SK-N-SH (cell line): Measurements from ENCODE around the gene GRK1. TPM values are rescaled to one million over a fixed set of nuclear protein-coding genes. Genes with fewer than 3 reads are reported as not detected.

Experiments used
- CTCF ChIA-PET: fragments of 300-600, 350-600 bp; formaldehyde crosslinking; extraction: SDS; loops from one replicate; lab custom pipeline; 2021; lab: Yijun Ruan, JAX
- POLR2A ChIA-PET: fragments of 350-600 bp; sonication (Branson Sonifier 250); formaldehyde crosslinking; extraction: SDS; loops from one replicate; lab custom pipeline; 2020; ENCODE audit warnings: antibody characterized with exemption, inconsistent platforms; lab: Yijun Ruan, JAX
- DNase-seq: peaks from one replicate; pipeline ENCODE4 v3.0.0; 2012
- H2AFZ ChIP-seq: fragments of 200-600 bp; sonication (generic); 2 replicates; pipeline ENCODE4 v1.8.1; 2016; ENCODE audit warnings: antibody characterized with exemption, mild to moderate bottlenecking, low read depth
- H3F3A ChIP-seq: fragments of 200-600 bp; sonication (generic); replicated peaks from 2 replicates; pipeline ENCODE3; 2016; ENCODE audit warnings: antibody characterized with exemption, mild to moderate bottlenecking; ENCODE audit not compliant: insufficient read depth
- H3K27ac ChIP-seq, 2 experiments: fragments of 200-500 bp in 1 of 2; fragments of 200-600 bp in 1 of 2; sonication (Bioruptor generic) in 1 of 2; sonication (generic), shearing (Covaris generic) in 1 of 2; 2 replicates each; pipeline versions ENCODE4 v1.5.1 to v1.6.1; 2014 to 2016; ENCODE audit warnings: low read depth in 2 of 2, inconsistent platforms in 1 of 2, low read length in 1 of 2, mild to moderate bottlenecking in 1 of 2, mixed read lengths in 1 of 2
- H3K27me3 ChIP-seq: fragments of 200-600 bp; sonication (generic), shearing (Covaris generic); 2 replicates; pipeline ENCODE4 v1.6.1; 2016; ENCODE audit warnings: mixed run types; ENCODE audit not compliant: insufficient read depth
- H3K36me3 ChIP-seq, 2 experiments: fragments of 200-500 bp in 1 of 2; fragments of 200-600 bp in 1 of 2; sonication (Bioruptor generic) in 1 of 2; sonication (generic) in 1 of 2; replicated peaks in 1 of 2; 2 replicates each; pipeline versions ENCODE3 to v1.5.1; 2014 to 2016; ENCODE audit warnings: low read length in 1 of 2, mild to moderate bottlenecking in 1 of 2; ENCODE audit not compliant: insufficient read depth in 2 of 2, control insufficient read depth in 1 of 2
- H3K4me1 ChIP-seq, 2 experiments: fragments of 200-500 bp in 1 of 2; fragments of 200-600 bp in 1 of 2; sonication (Bioruptor generic) in 1 of 2; sonication (generic), shearing (Covaris generic) in 1 of 2; 2 replicates each; pipeline versions ENCODE4 v1.5.1 to v1.6.1; 2014 to 2016; ENCODE audit warnings: low read depth in 1 of 2, low read length in 1 of 2, mixed run types in 1 of 2; ENCODE audit not compliant: insufficient read depth in 2 of 2, control insufficient read depth in 1 of 2
- H3K4me2 ChIP-seq: fragments of 200-600 bp; sonication (generic), shearing (Covaris generic); 2 replicates; pipeline ENCODE4 v1.6.1; 2017; ENCODE audit warnings: mixed run types
- H3K4me3 ChIP-seq, 2 experiments: fragments of 200-500 bp in 1 of 2; fragments of 200-600 bp in 1 of 2; sonication (Bioruptor generic) in 1 of 2; sonication (generic), shearing (Covaris generic) in 1 of 2; 2 replicates each; pipeline versions ENCODE4 v1.5.1 to v1.8.1; 2014 to 2016; ENCODE audit warnings: low read depth in 2 of 2, inconsistent platforms in 1 of 2, low read length in 1 of 2, mild to moderate bottlenecking in 1 of 2, mixed read lengths in 1 of 2, moderate library complexity in 1 of 2
- H3K79me2 ChIP-seq: fragments of 200-600 bp; sonication (generic); 2 replicates; pipeline ENCODE4 v1.8.1; 2017; ENCODE audit warnings: mild to moderate bottlenecking; ENCODE audit not compliant: insufficient read depth
- H3K9ac ChIP-seq: fragments of 200-600 bp; sonication (generic); 2 replicates; pipeline ENCODE4 v1.6.1; 2017; ENCODE audit warnings: mixed run types
- H3K9me2 ChIP-seq: fragments of 200-600 bp; sonication (generic); 2 replicates; pipeline ENCODE4 v1.6.1; 2017; ENCODE audit warnings: mixed run types
- H3K9me3 ChIP-seq: fragments of 200-600 bp; sonication (generic); 2 replicates; pipeline ENCODE4 v1.6.1; 2017; ENCODE audit warnings: mixed run types, mild to moderate bottlenecking, moderate library complexity
- H4K20me1 ChIP-seq: fragments of 200-600 bp; sonication (generic); 2 replicates; pipeline ENCODE4 v1.6.1; 2017; ENCODE audit warnings: mild to moderate bottlenecking, mixed run types; ENCODE audit not compliant: insufficient read depth
- CHD2 ChIP-seq: fragments of 150-350 bp; IDR thresholded peaks from 2 replicates; pipeline ENCODE4 v1.6.1; 2018; ENCODE audit warnings: low read length; ENCODE audit not compliant: partially characterized antibody
- ELF1 ChIP-seq: IDR thresholded peaks from 2 replicates; pipeline ENCODE4 v1.4.0; 2012
- EP300 ChIP-seq, 2 experiments: IDR thresholded peaks; 2 replicates each; pipeline versions ENCODE4 v1.4.0 to v1.6.1; 2012; ENCODE audit warnings: borderline replicate concordance in 1 of 2, low read depth in 1 of 2, low read length in 1 of 2
- EZH2phosphoT487 ChIP-seq: fragments of 200-600 bp; sonication (generic); IDR thresholded peaks from 2 replicates; pipeline ENCODE4 v1.6.1; 2017; ENCODE audit warnings: low read depth, mixed run types, mild to moderate bottlenecking, antibody characterized with exemption, moderate library complexity, borderline replicate concordance
- FOSL2 ChIP-seq: IDR thresholded peaks from 2 replicates; pipeline ENCODE4 v1.4.0; 2012; ENCODE audit warnings: low read depth, mild to moderate bottlenecking, moderate library complexity, borderline replicate concordance
- FOXJ3 ChIP-seq: sonication (generic); formaldehyde crosslinking; IDR thresholded peaks from 2 replicates; pipeline ENCODE4 v1.5.1; 2020; ENCODE audit warnings: mild to moderate bottlenecking, missing genetic modification reagents
- FOXM1 ChIP-seq: IDR thresholded peaks from 2 replicates; pipeline ENCODE4 v1.4.0; 2012; ENCODE audit warnings: low read depth, mild to moderate bottlenecking
- GABPA ChIP-seq: IDR thresholded peaks from 2 replicates; pipeline ENCODE4 v1.4.0; 2012; ENCODE audit warnings: low read depth, mild to moderate bottlenecking
- MEF2A ChIP-seq: IDR thresholded peaks from 2 replicates; pipeline ENCODE4 v1.4.0; 2012; ENCODE audit warnings: low read depth, borderline replicate concordance
- MXI1 ChIP-seq: IDR thresholded peaks from 2 replicates; pipeline ENCODE4 v1.6.1; 2012; ENCODE audit warnings: mild to moderate bottlenecking, low read depth, low read length, improper control_type of control experiment
- NFIC ChIP-seq: IDR thresholded peaks from 2 replicates; pipeline ENCODE4 v1.4.0; 2012; ENCODE audit warnings: borderline replicate concordance
- POLR2AphosphoS5 ChIP-seq: IDR thresholded peaks from 2 replicates; pipeline ENCODE4 v1.6.1; 2012; ENCODE audit warnings: low read depth, low read length
- RAD21 ChIP-seq: IDR thresholded peaks from 2 replicates; pipeline ENCODE4 v1.6.1; 2012; ENCODE audit warnings: mild to moderate bottlenecking, low read length
- SIN3A ChIP-seq: IDR thresholded peaks from 2 replicates; pipeline ENCODE4 v1.6.1; 2012; ENCODE audit warnings: low read depth, mild to moderate bottlenecking, low read length, moderate library complexity, borderline replicate concordance
- SMC3 ChIP-seq: IDR thresholded peaks from 2 replicates; pipeline ENCODE4 v1.6.1; 2012; ENCODE audit warnings: low read depth, low read length, improper control_type of control experiment
- TCF12 ChIP-seq: IDR thresholded peaks from 2 replicates; pipeline ENCODE4 v1.4.0; 2012
- YY1 ChIP-seq: IDR thresholded peaks from 2 replicates; pipeline ENCODE4 v1.4.0; 2012; ENCODE audit warnings: low read depth, mild to moderate bottlenecking
- WGBS: methylation state at CpG from one replicate; pipeline ENCODE4 v1.1.6; 2017; ENCODE audit warnings: low lambda C conversion rate; 5-methylcytosine and 5-hydroxymethylcytosine counted together
- polyA plus RNA-seq, 3 experiments: library from polyadenylated mRNA; depleted of rRNA; stranded (reverse); fragments of >200 nt; gene quantifications; 2 replicates each; pipeline ENCODE4 v1.2.3, GENCODE V29; 2012
- TF ChIP-seq, protein P1 (sequence below): IDR thresholded peaks from 2 replicates; pipeline ENCODE4 v1.4.0; 2012; ENCODE audit warnings: low read depth
- TF ChIP-seq, protein P2 (sequence below): fragments of 150-350 bp; IDR thresholded peaks from 2 replicates; pipeline ENCODE4 v1.6.1; 2016; ENCODE audit warnings: mild to moderate bottlenecking, low read depth, low read length
- TF ChIP-seq, protein P3 (sequence below): IDR thresholded peaks from 2 replicates; pipeline ENCODE4 v1.6.1; 2012; ENCODE audit warnings: mild to moderate bottlenecking, low read depth, low read length, moderate library complexity

The GRK1 gene
- polyA plus RNA-seq, 1 of the 3 experiments (the other 2 are of a cell fraction): 0.12 TPM

DNA sequence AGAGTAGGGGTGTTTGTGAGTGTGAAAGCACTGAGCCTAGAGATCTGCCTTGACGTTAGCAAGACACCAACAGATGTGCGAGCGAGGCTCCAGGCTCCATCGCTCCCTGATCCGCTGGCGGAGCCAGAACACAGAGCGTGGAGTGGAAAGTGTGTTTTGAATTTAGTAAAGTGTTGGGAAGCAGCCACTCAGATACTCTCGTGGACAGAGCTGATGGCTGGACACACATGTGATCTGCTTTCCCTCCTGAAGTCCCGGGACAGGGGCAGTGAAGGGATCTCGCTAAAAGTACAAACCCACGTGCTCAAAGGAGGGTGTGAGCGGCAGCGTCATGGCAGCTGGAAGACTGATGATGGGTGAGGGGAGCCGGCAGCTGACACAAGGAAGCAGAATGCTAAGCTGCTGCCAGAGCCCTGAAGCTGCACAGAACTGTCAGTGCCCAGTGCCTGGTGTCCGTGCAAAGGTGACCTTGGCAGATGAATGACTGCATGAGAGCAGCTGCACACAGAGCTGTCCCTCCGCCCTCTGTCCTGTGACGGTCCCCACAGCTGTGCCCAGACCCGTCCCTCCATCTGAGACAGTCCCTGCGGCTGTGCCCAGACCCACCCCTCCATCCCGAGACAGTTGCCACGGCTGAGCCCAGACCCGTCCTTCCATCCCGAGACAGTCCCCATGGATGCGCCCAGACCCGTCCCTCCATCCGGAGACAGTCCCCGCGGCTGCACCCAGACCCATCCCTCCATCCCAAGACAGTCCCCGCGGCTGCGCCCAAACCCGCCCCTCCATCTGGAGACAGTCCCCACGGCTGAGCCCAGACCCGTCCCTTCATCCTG lies 62.4 kb downstream of the GRK1 start:
- Histone ChIP-seq H3K9ac (no peak overlapping the region), H3K36me3 (no peaks in the 10 kb centered on the region), H3K27me3 (no peaks in the 10 kb centered on the region), H3K27ac (peak overlapping the region in 1 of 2 experiments; percentile 28; a peak in 2 of 4 replicates), H2AFZ (no peak overlapping the region), H4K20me1 (no peaks in the 10 kb centered on the region), H3K9me3 (no peaks in the 10 kb centered on the region), H3K4me1 (peaks cover 0 to 24% of the 10 kb centered on the region in 2 experiments; a peak in 1 of 4 replicates), H3K79me2 (no peaks in the 10 kb centered on the region), H3K4me2 (no peak overlapping the region), H3K4me3 (no peak overlapping the region; a peak in 1 of 4 replicates), H3F3A (peaks cover 9% of the 10 kb centered on the region), H3K9me2 (no peaks in the 10 kb centered on the region)
- ChIA-PET POLR2A (no interaction called here), CTCF (interaction anchor here (1.1 kb wide), 1 partner anchor 13 kb away, joined by 3 read pairs; no protein-coding TSS in a partner anchor)
- peak; percentile 70 for DNase-seq
- WGBS: 43% methylated on average over 20 of the region's 34 CpGs
- TF ChIP-seq CHD2: peak; percentile 36
- no peak for TF ChIP-seq FOXM1
- peak; percentile 62; the same call in 1 of the 2 replicates for TF ChIP-seq MXI1
- no peak for TF ChIP-seq FOSL2
- no peak for TF ChIP-seq SIN3A
- TF ChIP-seq, all 33 proteins: peak for 2

DNA sequence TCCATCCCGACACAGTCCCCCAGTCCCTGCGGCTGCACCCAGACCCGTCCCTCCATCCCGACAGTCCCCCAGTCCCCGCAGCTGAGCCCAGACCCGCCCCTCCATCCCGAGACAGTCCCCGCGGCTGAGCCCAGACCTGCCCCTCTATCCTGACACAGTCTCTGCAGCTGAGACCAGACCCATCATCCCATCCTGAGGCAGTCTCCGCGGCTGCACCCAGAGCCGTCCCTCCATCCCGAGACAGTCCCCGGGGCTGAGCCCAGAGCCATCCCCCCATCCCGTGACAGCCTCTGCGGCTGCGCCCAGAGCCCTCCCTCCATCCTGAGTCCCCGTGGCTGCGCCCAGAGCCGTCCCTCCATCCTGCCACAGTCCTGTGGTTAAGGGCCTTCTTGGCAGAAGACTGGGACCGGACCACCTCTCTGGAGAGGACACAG lies 63.3 kb downstream of the GRK1 start:
- ChIA-PET POLR2A (interaction anchor here (0.6 kb wide), 1 partner anchor 597 kb away, joined by 3 read pairs; no protein-coding TSS in a partner anchor), CTCF (no interaction called here)
- Histone ChIP-seq H3K27ac (no peak overlapping the region), H2AFZ (no peak overlapping the region), H3K36me3 (no peaks in the 10 kb centered on the region), H3K4me1 (peaks cover 0 to 20% of the 10 kb centered on the region in 2 experiments; a peak in 1 of 4 replicates), H3K79me2 (no peaks in the 10 kb centered on the region), H3K9ac (no peak overlapping the region), H3K4me2 (no peak overlapping the region), H3K9me2 (no peaks in the 10 kb centered on the region), H4K20me1 (no peaks in the 10 kb centered on the region), H3K9me3 (no peaks in the 10 kb centered on the region), H3K27me3 (no peaks in the 10 kb centered on the region), H3K4me3 (no peak overlapping the region), H3F3A (peaks cover 6% of the 10 kb centered on the region)
- DNase-seq: no peak
- TF ChIP-seq, protein P1, sequence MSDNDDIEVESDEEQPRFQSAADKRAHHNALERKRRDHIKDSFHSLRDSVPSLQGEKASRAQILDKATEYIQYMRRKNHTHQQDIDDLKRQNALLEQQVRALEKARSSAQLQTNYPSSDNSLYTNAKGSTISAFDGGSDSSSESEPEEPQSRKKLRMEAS: no peak
- TF ChIP-seq YY1: no peak
- TF ChIP-seq EP300 (IDR thresholded peaks at IDR 0.05; ENCODE audit: borderline replicate concordance in 1 of 2, low read depth in 1 of 2, low read length in 1 of 2): no peak
- TF ChIP-seq FOXM1: no peak
- TF ChIP-seq TCF12: no peak
- TF ChIP-seq RAD21: no peak
- TF ChIP-seq POLR2AphosphoS5: no peak
- TF ChIP-seq, protein P2, sequence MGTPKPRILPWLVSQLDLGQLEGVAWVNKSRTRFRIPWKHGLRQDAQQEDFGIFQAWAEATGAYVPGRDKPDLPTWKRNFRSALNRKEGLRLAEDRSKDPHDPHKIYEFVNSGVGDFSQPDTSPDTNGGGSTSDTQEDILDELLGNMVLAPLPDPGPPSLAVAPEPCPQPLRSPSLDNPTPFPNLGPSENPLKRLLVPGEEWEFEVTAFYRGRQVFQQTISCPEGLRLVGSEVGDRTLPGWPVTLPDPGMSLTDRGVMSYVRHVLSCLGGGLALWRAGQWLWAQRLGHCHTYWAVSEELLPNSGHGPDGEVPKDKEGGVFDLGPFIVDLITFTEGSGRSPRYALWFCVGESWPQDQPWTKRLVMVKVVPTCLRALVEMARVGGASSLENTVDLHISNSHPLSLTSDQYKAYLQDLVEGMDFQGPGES: no peak
- TF ChIP-seq MEF2A: no peak
- TF ChIP-seq, protein P3, sequence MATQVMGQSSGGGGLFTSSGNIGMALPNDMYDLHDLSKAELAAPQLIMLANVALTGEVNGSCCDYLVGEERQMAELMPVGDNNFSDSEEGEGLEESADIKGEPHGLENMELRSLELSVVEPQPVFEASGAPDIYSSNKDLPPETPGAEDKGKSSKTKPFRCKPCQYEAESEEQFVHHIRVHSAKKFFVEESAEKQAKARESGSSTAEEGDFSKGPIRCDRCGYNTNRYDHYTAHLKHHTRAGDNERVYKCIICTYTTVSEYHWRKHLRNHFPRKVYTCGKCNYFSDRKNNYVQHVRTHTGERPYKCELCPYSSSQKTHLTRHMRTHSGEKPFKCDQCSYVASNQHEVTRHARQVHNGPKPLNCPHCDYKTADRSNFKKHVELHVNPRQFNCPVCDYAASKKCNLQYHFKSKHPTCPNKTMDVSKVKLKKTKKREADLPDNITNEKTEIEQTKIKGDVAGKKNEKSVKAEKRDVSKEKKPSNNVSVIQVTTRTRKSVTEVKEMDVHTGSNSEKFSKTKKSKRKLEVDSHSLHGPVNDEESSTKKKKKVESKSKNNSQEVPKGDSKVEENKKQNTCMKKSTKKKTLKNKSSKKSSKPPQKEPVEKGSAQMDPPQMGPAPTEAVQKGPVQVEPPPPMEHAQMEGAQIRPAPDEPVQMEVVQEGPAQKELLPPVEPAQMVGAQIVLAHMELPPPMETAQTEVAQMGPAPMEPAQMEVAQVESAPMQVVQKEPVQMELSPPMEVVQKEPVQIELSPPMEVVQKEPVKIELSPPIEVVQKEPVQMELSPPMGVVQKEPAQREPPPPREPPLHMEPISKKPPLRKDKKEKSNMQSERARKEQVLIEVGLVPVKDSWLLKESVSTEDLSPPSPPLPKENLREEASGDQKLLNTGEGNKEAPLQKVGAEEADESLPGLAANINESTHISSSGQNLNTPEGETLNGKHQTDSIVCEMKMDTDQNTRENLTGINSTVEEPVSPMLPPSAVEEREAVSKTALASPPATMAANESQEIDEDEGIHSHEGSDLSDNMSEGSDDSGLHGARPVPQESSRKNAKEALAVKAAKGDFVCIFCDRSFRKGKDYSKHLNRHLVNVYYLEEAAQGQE: no peak
- TF ChIP-seq NFIC: no peak
- no peak for TF ChIP-seq SMC3
- TF ChIP-seq FOXJ3 (CRISPR knock-in tag): no peak
- no peak for TF ChIP-seq EZH2phosphoT487
- no peak for TF ChIP-seq GABPA
- TF ChIP-seq ELF1: no peak
- WGBS: 74% methylated on average over 18 of the region's 21 CpGs
